Stimulated activated CD8-positive, alpha-beta memory T cell treated with anti-CD3 and anti-CD28 coated beads, Interleukin-2, amount 100 ng/mL, for 48 hours (primary cell): ENCODE data around the gene SLC18B1.
A peak's percentile ranks its signal among the peaks of the same experiment; 100 is the strongest.
"Not testable (repeated sequence)": the region's sequence is repeated elsewhere in the genome, so short reads cannot be mapped to it uniquely, and the experiment has no call there.

Experiments used
- DNase-seq, 2 donors: peaks; one replicate each; pipeline ENCODE4 v3.0.0-alpha.2; 2020; ENCODE audit warnings: low read depth in 2 of 2

Gene SLC18B1

GRCh38 chr6:132800656-132801055 is 2.2 kb upstream of the SLC18B1 start:
- no peak for DNase-seq

GRCh38 chr6:132798869-132799538 is 567 bp upstream of the SLC18B1 start:
- DNase-seq = peak; percentile 49

GRCh38 chr6:132795461-132795860 is 3.0 kb downstream of the SLC18B1 start:
- no peak for DNase-seq

GRCh38 chr6:132792510-132792909 is 5.9 kb downstream of the SLC18B1 start:
- no peak for DNase-seq

GRCh38 chr6:132790450-132790849 is 8.0 kb downstream of the SLC18B1 start:
- no peak for DNase-seq

GRCh38 chr6:132789396-132789776 is 9.1 kb downstream of the SLC18B1 start:
- no peak for DNase-seq

- DNase-seq = no peak
Observed at GRCh38 chr6:132788658-132789395, 9.6 kb downstream of the SLC18B1 start.

- no peak for DNase-seq
Observed at GRCh38 chr6:132785936-132786335, 12.5 kb downstream of the SLC18B1 start.

GRCh38 chr6:132780770-132781371 is 17.6 kb downstream of the SLC18B1 start:
- DNase-seq = no peak

- DNase-seq = not testable (repeated sequence)
Observed at GRCh38 chr6:132777881-132778280, 20.6 kb downstream of the SLC18B1 start.

- peak in 1 of 2 donors; percentile 3 for DNase-seq
Observed at GRCh38 chr6:132768051-132768517, 30.4 kb downstream of the SLC18B1 start.

GRCh38 chr6:132765560-132765959 is 32.9 kb downstream of the SLC18B1 start:
- DNase-seq = no peak

GRCh38 chr6:132764370-132764769 is 34.1 kb downstream of the SLC18B1 start:
- DNase-seq = no peak

- peak; percentile 6 to 9 for DNase-seq
Observed at GRCh38 chr6:132763269-132763668, 35.2 kb downstream of the SLC18B1 start.

- no peak for DNase-seq
Observed at GRCh38 chr6:132760256-132760655, 38.2 kb downstream of the SLC18B1 start.

- no peak for DNase-seq
Observed at GRCh38 chr6:132758689-132759088, 39.7 kb downstream of the SLC18B1 start.

- DNase-seq = no peak
Observed at GRCh38 chr6:132752255-132752654, 46.2 kb downstream of the SLC18B1 start.

- no peak for DNase-seq
Observed at GRCh38 chr6:132751828-132752227, 46.6 kb downstream of the SLC18B1 start.

- DNase-seq = no peak
Observed at GRCh38 chr6:132751306-132751705, 47.1 kb downstream of the SLC18B1 start.

GRCh38 chr6:132750455-132751248 is 47.8 kb downstream of the SLC18B1 start:
- no peak for DNase-seq

- no peak for DNase-seq
Observed at GRCh38 chr6:132749111-132749510, 49.3 kb downstream of the SLC18B1 start.

- DNase-seq = no peak
Observed at GRCh38 chr6:132748446-132748845, 50.0 kb downstream of the SLC18B1 start.
